Medulla oblongata (tissue), 1 donor: ENCODE measurements around the gene NF1.

Experiments
- DNase-seq: peaks from one replicate; pipeline ENCODE4 v3.0.0-alpha.2; 2015; ENCODE audit errors: extremely low spot score

Gene NF1

GRCh38 chr17:31401456-31402254 lies 306.9 kb downstream of the NF1 start:
- no peak for DNase-seq

DNA sequence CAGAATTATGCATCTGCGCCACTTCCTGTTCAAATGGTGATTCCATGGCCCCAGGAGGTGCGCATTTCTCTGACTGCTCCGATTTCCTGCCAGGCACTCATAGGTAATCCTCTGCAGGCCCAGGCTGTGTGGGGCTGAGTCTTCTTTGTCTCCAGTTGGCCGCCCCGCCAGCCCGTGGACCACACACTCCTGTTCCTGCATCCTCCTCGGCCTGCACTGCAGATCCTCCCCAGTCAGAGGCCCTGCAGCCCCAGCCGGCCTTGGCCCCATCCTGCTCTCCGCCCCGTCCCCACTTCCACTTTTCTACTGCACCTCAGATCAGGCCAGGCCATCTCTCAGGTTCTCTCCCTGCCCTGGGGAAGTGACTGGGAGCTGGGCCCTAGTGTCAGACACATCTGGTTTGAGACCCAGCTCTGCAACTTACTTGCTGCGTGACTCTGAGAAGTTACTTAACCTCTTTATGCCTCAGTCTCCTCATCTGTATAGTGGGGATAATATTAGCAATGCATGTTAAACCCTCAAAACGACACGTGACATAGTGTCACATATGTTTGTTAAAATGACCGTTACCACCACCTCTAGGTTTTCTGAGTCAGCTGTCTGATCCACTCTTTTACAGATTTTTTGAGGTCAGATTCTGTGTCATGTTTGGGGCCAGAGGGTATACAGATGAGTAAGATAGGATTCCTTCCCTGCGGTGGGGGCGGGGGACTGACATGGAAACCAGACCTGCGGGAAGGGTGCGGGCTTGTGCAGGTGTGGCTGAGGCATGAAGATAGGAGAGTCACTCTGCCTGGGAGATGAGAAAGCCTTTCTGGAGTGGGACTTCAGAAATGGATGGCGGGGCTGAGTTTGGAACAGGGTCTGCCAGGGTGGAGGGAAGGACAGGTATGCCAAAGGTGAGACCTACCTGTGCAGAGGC lies 309.5 kb downstream of the NF1 start:
- no peak for DNase-seq

DNA sequence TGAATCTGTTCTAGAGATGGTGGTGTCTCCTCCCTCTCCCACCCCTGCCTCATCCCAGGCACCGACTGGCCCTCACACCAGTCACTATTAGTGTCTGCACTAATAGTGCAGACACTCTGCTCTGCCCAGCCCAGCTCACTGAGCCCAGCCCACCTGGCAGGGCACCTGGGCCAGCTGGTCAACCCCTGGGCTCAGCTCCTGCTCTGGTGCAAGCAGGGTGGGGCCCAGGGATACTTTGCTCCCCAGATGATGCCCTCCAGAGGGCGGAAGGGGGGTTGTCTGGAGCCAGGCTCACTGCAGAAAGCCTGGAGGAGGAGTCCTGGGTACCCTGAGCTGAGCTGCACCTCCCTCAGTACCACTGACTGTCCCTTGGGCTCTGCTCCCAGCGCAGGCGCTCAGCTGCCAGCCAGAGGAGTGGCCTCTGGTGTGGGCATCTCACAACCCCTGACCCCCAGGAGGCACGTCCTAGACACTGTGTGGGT lies 311.2 kb downstream of the NF1 start:
- no peak for DNase-seq

DNA sequence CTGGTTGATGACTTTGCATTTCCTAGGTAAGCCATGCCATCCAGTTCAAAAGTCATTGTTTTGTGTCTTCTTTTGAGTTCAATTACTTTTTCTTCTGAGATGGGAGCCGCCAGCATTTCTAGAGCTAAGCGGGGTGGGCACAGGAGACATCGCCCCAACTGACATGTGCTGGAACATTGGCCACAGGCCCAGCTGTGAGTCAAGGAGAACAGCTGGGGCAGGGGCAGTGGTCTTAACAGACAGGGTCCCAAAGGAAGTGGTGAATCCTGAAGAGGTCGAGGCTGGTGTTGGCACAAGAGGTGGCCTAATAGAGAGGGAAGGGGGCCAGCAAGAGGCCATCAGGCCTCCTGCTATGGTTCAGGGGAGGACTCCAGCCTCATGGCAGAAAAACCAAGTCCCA lies 313.8 kb downstream of the NF1 start:
- no peak for DNase-seq

DNA sequence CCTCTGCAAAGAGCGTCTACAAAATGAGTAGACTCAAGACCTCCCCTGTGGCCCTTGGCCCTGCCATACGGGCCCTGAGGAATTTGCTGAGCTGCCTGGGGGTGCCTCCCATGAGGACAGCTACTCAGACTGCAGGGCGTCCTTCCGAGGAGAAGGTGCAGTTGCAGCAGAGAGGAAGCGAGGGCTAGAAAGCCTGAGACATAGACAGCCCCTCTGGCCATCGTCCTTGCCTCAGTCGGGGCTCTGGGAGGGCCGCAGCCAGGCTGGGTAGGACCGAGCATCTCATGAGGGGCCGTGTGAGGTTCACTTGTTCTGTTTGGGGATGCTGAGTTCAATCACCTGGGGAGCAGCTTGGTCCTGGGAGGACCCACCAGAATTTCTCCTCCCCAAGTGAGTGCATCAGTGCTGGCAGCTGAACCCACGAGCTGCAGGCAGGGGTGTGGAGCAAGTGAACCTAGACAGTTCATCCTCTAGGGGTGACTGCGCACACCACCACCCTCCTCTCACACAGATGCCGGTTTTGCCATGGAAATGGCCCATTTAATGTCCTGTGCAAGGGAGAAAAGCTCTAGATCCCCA lies 317.0 kb downstream of the NF1 start:
- DNase-seq: no peak

DNA sequence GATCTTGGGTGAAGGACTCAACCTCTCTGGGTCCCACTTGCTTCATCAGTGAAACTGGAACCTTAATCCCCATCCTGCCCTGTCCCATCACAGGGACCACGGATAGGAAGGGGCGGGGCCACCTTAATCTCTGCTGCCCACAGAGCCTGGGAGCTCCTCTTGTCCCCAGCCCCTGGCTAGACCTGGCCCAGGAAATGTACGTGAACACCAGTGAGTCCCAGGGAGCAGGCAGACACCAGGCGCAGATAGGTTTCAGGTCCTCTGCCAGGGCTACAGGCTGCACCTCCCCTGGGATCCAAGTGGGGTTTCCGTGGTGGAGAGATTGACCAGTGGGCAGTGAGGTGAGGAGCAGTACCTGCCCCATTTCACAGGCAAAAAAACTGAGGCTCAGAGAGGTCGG lies 317.7 kb downstream of the NF1 start:
- no peak for DNase-seq

- no peak for DNase-seq
Observed at GRCh38 chr17:31413081-31413799, 318.5 kb downstream of the NF1 start.

GRCh38 chr17:31413874-31414549 lies 319.2 kb downstream of the NF1 start:
- peak; percentile 92 for DNase-seq

- no peak for DNase-seq
Observed at GRCh38 chr17:31414550-31414918, 319.8 kb downstream of the NF1 start.

DNA sequence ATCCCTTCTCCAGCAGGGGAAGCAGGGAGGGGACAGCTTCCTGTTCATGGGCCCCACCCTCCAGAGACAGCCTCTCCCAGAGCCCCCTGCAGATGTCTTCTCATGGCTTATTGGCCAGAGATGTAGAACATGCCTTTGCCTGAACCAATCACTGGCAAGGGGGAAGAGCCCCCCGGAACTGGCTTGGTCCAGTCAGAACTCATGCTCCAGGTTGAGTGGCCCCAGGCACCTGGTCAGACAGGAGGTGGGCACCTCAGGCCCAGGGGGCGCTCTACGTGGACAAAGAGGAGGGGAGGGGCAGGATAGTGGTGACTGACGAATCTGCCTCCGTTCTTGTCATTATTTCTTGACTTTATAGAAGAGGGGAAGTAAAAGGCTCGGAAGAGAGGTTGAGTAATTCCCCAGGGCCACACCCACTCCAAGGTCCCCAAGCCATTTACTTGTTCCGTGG lies 320.3 kb downstream of the NF1 start:
- no peak for DNase-seq

- no peak for DNase-seq
Observed at GRCh38 chr17:31415640-31416502, 321.1 kb downstream of the NF1 start.

DNA sequence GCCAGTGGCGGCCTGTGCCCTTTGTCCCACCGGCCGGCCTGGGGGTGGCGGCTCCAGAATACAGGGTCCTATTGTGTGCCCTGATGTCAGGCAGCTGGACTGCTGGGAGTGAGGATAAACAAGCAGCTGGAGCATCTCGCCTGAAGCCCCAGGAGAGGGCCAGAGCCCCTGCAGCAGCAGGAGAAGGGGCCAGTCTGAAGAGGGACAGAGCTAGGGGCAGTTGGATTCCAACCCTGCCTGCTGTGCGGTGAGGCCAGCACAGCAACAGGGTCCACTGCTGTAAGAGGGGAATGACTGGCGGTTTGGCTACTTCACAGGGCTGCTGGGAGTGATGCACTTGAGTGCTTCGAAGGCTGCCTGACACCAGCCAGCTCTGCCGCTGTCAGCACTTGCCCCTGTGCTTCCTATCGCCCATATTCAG lies 321.7 kb downstream of the NF1 start:
- DNase-seq: peak; percentile 95

GRCh38 chr17:31417051-31417792 lies 322.4 kb downstream of the NF1 start:
- DNase-seq: no peak

DNA sequence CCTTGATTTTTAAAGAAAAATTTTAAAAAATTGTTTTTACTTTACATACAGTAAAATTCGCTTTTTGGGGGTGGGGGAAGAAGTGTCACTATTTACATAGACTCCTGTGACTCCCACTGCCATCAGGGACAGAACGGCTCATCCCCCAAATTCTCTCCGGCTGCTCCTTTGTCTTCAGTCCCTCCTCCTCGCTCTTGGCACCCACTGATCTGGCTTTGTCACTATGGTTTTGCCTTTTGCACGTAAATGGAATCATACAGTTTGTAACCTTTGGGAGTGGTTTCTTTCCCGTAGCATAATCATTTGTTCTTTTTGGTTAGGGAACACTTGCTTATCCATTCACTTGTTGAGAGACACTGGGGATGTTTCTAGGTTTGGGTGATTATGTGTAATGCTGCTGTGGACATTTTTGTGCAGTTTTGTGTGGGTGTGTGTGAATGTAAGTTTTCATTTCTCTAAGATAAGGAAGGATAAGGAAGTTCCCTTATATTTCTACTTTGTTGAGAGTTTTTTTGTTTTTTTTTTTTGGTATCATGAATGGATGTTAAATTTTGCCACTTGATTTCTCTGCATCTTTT lies 324.1 kb downstream of the NF1 start:
- DNase-seq: no peak

DNA sequence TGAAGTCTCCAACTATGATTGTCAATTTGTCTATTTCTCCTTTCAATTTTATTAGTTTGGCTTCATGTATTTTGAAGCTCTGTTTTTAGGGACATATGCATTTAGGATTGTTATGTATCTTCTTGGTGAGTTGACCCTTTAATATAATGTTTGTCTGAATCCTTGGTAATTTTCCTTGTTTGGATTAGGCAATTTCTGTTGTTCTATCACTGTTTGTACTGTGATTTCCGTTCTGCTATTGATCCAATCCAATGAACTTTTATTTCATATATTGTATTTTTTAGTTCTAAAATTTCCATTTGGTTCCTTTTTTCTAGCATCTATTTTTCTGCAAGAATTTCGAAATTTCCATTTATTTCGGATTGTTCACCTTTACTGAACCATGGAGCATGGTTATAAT lies 327.7 kb downstream of the NF1 start:
- no peak for DNase-seq

- no peak for DNase-seq
Observed at GRCh38 chr17:31424944-31425281, 330.1 kb downstream of the NF1 start.

GRCh38 chr17:31425282-31426040 lies 330.7 kb downstream of the NF1 start:
- peak; percentile 65 for DNase-seq
